NCI-H774 (cell line): ENCODE data around the gene PAPSS2.
"Not testable (repeated sequence)": the region's sequence is repeated elsewhere in the genome, so short reads cannot be mapped to it uniquely, and the experiment has no call there.

Source experiments
- DNase-seq: peaks from one replicate; lab custom pipeline; 2025; lab: John Stamatoyannopoulos, UW

Gene PAPSS2

GRCh38 chr10:87706731-87707130 is 47.1 kb downstream of the PAPSS2 start:
- no peak for DNase-seq

- DNase-seq = no peak
These were observed 47.6 kb downstream of the PAPSS2 start for GRCh38 chr10:87707254-87707653.

DNA sequence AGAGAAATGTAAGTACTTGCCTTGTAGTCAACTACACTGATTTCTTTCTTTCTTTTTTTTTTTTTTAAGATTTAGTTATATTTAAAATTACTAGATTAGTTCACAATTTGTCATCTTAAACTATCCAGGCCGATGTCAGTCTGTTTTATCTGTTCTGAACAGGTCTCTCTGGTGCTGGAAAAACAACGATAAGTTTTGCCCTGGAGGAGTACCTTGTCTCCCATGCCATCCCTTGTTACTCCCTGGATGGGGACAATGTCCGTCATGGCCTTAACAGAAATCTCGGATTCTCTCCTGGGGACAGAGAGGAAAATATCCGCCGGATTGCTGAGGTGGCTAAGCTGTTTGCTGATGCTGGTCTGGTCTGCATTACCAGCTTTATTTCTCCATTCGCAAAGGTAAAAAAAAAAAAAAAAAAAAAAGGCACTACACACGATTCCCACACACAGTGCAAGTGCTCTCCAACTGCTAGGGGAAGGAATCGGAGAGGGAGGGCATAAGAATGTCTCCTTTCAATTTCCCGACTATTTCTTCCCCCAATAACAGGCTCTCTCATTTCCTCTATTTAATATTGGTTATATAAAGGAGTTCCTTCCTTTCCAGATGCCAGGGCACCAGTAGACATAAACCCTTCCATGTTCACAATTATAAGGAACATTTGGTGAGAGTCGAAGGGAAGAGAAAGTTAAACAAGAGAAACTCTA is 53.4 kb downstream of the PAPSS2 start:
- no peak for DNase-seq

DNA sequence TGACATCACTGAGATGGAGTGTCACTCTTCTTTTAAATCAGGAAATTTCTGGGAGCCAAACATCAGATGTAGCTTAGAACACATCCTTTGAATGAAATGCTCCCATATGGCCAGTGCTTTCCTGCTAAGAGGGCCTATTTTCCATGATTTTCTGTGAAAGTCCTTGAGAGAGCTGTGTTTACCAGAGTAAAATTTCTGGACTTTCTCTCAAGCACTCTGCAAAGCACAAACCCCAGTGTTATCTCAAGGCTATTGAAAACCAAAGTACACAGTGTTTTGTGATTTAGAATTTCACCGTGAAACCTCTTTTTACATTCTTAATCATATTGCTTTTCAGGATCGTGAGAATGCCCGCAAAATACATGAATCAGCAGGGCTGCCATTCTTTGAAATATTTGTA is 54.0 kb downstream of the PAPSS2 start:
- DNase-seq = no peak

DNA sequence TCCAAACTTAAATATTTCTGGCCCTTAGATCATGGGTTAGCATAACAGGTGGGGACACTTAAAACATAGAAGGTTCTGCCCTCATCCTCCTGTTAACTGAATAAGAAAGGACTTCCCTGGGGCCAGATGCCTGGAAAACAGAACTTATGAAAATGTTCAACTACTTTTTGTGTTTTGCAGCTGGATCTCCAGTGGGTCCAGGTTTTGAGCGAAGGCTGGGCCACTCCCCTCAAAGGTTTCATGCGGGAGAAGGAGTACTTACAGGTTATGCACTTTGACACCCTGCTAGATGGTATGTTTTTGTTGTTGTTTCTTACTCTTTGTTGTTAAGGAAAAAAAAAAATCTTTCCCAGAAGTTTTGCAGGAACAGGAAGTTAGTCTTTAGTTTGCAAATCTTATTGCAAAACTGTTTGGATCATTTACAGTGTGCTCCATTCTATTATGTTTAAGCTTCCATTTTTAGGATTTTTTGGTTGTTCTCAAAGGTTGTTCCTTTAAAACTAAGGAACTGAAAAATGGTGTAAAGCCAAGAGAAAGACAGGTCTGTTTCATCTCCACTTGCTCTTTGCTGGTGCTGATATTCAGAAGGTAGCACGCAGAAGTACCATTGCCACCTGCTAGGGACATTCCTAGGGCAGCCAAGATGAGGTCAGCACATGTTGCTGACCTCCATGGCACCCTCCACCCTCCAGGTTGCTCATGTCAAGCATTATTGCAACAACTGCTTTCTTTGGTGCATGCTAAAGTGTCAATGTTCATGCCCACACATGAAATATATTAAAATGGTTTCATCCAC is 56.1 kb downstream of the PAPSS2 start:
- no peak for DNase-seq

- DNase-seq = no peak
These were observed 56.6 kb downstream of the PAPSS2 start for GRCh38 chr10:87716348-87716670.

GRCh38 chr10:87720665-87721064 is 61.0 kb downstream of the PAPSS2 start:
- DNase-seq = no peak

DNA sequence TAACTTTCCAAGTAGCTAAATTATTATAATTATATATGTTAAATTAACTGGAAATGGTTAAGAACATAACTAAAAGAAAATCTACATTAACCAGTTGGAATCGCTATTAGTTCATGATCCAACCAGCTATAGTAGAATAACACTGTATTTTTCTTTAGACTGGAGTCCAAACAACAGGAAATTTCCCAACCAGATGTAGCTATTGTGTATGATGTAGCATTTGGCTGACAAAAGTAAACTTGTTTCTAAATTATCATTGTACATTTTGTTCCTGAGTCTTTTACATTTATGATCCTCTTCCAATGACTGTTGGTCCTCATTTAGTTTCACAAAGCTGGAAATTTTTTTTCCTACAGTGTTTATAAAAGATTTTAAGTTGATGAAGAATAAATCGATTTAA is 62.1 kb downstream of the PAPSS2 start:
- no peak for DNase-seq

DNA sequence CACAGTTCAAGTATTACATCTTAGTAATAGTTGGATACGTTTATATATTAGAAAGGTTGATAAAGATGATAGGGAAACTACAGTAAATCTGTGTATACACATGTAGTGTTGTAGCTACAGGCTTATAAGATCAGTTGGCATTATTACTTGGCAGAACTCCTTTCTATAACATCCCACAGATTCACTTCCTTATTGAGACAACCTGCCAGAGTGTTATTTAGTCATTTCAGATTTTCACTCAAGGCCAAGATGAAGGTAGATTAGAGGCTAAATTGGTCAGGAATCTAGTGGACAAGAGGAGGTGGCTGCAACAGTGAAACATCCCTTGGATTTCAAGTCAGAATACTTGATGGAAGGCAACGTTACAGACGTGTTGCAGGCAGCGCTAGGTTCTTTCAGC is 63.0 kb downstream of the PAPSS2 start:
- no peak for DNase-seq

DNA sequence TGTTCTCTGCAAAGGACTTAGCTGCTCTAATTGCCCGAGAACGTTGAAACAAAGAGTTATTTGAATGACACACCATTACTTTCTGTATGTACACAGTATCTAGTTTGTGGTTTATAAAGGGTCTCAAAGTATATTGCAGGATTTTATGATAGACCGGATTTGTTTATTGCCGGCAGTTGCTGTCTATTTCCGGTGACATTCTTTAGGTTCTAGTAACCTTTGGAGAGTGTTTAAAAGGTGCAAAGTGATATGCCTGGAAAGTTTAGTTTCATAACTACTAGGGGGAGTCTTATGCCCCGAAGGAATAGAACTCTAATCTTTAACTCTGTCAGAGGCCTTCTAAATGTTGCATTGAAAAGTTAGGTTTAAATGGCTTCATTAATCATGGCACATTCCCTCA is 63.8 kb downstream of the PAPSS2 start:
- DNase-seq = no peak

GRCh38 chr10:87724789-87725188 is 65.1 kb downstream of the PAPSS2 start:
- no peak for DNase-seq

GRCh38 chr10:87729940-87730339 is 70.3 kb downstream of the PAPSS2 start:
- no peak for DNase-seq

- DNase-seq = no peak
These were observed 73.4 kb downstream of the PAPSS2 start for GRCh38 chr10:87733081-87733480.

DNA sequence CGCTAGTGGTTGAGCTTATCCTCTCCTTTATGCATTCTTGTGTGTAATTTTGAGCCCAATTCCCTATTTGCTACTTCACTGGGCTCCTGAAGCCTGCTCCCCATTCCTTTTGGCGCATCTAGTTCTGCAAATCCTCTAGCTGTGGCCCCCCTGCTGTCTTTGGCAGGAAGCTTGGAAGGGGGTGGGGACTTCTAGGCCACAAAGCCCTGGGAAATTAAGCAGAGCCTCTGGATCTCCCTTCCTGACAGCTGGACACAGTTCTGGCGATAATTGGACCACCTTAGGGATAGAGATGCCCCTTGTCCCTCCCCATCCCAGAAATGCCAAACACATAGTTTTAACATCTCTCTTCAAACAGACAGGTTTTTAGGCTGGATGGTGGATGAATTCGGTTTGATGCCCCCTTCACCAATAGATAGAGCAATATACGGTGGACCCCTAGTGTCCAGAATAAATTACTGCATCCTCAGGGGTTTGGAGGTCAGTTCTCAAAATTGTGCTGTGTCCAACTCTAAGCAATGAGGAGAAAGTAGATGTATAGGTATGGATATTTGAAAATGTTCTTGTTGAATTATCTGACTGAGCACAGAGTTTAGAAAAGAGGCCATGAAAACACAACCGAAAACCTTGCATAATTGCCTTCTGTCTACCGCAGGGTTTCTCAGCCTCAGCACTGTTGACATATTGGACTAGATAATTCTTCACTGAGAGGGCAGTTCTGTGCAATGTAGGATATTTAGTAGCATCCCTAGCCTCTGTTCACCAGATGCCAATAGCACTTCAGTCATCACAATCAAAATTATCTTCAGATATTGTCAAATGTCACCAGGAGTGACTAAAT is 75.5 kb downstream of the PAPSS2 start:
- DNase-seq = no peak

- not testable (repeated sequence) for DNase-seq
These were observed 78.6 kb downstream of the PAPSS2 start for GRCh38 chr10:87738253-87738652.

DNA sequence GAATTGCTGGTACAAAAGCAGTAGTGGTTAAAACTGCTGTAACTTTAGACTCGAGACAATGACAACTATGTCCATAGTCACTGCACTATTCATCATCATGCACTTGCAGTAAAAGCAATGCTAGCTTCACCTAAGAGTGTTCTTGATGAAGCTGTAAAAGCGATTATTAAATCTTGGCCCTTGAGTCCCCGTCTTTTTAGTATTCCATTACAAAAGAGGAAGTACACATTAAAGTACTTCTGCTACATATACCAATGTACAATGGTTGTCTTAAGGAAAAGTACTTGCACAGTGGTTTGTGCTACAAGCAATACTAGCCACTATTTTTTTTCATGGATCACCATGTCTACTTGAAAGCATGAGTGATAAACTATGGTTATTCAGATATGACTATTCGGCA is 80.0 kb downstream of the PAPSS2 start:
- DNase-seq = no peak

DNA sequence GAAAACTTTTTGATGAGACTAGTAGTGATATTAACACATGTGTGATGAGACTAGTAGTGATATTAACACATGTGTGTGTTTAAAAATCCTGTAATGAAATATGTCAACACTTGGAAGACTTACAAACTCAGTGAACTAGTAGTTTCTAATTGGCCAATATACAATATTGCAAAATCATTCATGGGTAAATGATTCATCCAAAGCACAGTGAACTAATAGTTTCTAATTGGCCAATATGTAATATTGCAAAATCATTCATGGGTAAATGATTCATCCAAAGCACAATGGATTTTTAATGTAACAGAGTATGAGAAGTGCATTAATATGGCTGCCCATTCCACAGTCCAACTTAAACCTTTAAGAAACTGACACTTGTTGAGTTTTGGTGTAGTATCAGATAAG is 80.6 kb downstream of the PAPSS2 start:
- DNase-seq = no peak

DNA sequence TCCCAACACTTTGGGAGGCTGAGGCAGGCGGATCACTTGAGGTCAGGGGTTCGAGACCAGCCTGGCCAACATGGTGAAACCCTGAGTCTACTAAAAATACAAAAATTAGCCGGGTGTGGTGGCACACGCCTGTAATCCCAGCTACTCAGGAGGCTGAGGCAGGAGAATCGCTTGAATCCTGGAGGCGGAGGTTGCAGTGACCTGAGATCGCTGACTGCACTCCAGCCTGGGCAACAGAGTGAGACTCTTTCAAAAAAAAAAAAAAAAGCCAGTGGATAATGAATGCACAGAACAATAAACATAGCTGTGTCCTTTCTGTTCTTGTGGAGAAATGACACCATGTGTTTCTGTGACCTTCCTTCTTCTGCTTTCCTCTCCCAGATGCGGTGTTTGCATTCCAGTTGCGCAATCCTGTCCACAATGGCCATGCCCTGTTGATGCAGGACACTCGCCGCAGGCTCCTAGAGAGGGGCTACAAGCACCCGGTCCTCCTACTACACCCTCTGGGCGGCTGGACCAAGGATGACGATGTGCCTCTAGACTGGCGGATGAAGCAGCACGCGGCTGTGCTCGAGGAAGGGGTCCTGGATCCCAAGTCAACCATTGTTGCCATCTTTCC is 83.4 kb downstream of the PAPSS2 start:
- DNase-seq = not testable (repeated sequence)

- DNase-seq = no peak
These were observed 84.9 kb downstream of the PAPSS2 start for GRCh38 chr10:87744606-87745005.

- DNase-seq = no peak
These were observed 87.2 kb downstream of the PAPSS2 start for GRCh38 chr10:87746911-87747310.

DNA sequence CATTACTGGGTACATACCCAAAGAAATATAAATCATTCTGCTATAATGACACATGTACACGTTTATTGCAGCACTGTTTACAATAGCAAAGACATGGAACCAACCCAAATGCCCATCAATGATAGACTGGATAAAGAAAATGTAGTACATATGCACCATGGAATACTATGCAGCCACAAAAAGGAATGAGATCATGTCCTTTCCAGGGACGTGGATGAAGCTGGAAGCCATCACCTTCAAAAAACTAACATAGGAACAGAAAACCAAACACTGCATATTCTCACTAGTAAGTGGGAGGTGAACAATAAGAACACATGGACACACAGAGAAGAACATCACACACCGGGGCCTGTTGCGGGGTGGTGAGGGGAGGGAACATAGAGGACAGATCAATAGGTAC is 88.6 kb downstream of the PAPSS2 start:
- not testable (repeated sequence) for DNase-seq

- DNase-seq = peak; percentile 8
These were observed 90.5 kb downstream of the PAPSS2 start for GRCh38 chr10:87750001-87750671.
